Naive thymus-derived CD4-positive, alpha-beta T cell (primary cell): Measurements from ENCODE around the gene IGF2BP2. TPM values are rescaled to one million over a fixed set of nuclear protein-coding genes. Genes with fewer than 3 reads are reported as not detected.

Source experiments
- ATAC-seq: fragments of 150-1000 bp; cut with Tn5 transposase; 2 replicates; pipeline ENCODE4 v1.10.0; 2021; ENCODE audit warnings: mild to moderate bottlenecking, moderate library complexity
- CTCF ChIA-PET: fragments of 350-600 bp; sonication (Branson Sonifier 250); formaldehyde crosslinking; loops from one replicate; lab custom pipeline; 2021; ENCODE audit warnings: antibody characterized with exemption; lab: Charles Lee
- POLR2A ChIA-PET: fragments of 350-600 bp; sonication (Branson Sonifier 250); formaldehyde crosslinking; loops from one replicate; lab custom pipeline; 2021; ENCODE audit warnings: antibody characterized with exemption, inconsistent platforms; lab: Charles Lee
- DNase-seq, 9 donors: peaks; one replicate each; pipeline versions ENCODE4 v3.0.0 to v3.0.0-alpha.2; 2020 to 2022; ENCODE audit warnings: mixed read lengths in 1 of 9
- H3K27ac ChIP-seq: one replicate; pipeline ENCODE4 v1.7.0; 2013; ENCODE audit warnings: mild to moderate bottlenecking, low read depth, low read length, moderate library complexity
- H3K27me3 ChIP-seq, 2 donors: one replicate each; pipeline ENCODE4 v1.7.0; 2013; ENCODE audit warnings: low read length in 2 of 2, mild to moderate bottlenecking in 2 of 2, moderate library complexity in 2 of 2; ENCODE audit not compliant: control insufficient read depth in 2 of 2, insufficient read depth in 2 of 2
- H3K36me3 ChIP-seq, 3 experiments: 1 replicate in 2 of 3; 2 replicates in 1 of 3; pipeline ENCODE4 v1.7.0; 2013; ENCODE audit warnings: low read length in 3 of 3, mild to moderate bottlenecking in 3 of 3, moderate library complexity in 1 of 3; ENCODE audit not compliant: insufficient read depth in 3 of 3, control insufficient read depth in 2 of 3
- H3K4me1 ChIP-seq, 2 donors: one replicate each; pipeline ENCODE4 v1.7.0; 2013; ENCODE audit warnings: low read length in 2 of 2, mild to moderate bottlenecking in 2 of 2, moderate library complexity in 1 of 2; ENCODE audit not compliant: control insufficient read depth in 2 of 2, insufficient read depth in 2 of 2
- H3K4me3 ChIP-seq: 2 replicates; pipeline ENCODE4 v1.7.0; 2013; ENCODE audit warnings: mild to moderate bottlenecking, low read length
- H3K9me3 ChIP-seq, 3 experiments: 1 replicate in 2 of 3; 2 replicates in 1 of 3; pipeline ENCODE4 v1.7.0; 2013; ENCODE audit warnings: low read length in 3 of 3; ENCODE audit not compliant: control insufficient read depth in 2 of 3
- H3K27ac Mint-ChIP-seq, 9 donors: one replicate each; pipeline ENCODE4 v1.8.0; 2020 to 2022; ENCODE audit warnings: mixed read lengths in 9 of 9, mild to moderate bottlenecking in 8 of 9, moderate library complexity in 5 of 9, inconsistent platforms in 2 of 9
- H3K27me3 Mint-ChIP-seq, 5 donors: one replicate each; pipeline ENCODE4 v1.8.0; 2021 to 2022; ENCODE audit warnings: mixed read lengths in 5 of 5, mild to moderate bottlenecking in 1 of 5
- H3K36me3 Mint-ChIP-seq, 5 donors: one replicate each; pipeline ENCODE4 v1.8.0; 2020 to 2022; ENCODE audit warnings: mixed read lengths in 5 of 5, mild to moderate bottlenecking in 3 of 5, inconsistent platforms in 1 of 5
- H3K4me1 Mint-ChIP-seq, 7 donors: one replicate each; pipeline ENCODE4 v1.8.0; 2020 to 2022; ENCODE audit warnings: mixed read lengths in 7 of 7, mild to moderate bottlenecking in 3 of 7, inconsistent platforms in 1 of 7
- H3K4me3 Mint-ChIP-seq, 10 donors: one replicate each; pipeline ENCODE4 v1.8.0; 2020 to 2022; ENCODE audit warnings: mild to moderate bottlenecking in 10 of 10, mixed read lengths in 10 of 10, moderate library complexity in 6 of 10, inconsistent platforms in 2 of 10
- H3K9me3 Mint-ChIP-seq, 11 donors: one replicate each; pipeline ENCODE4 v1.8.0; 2020 to 2022; ENCODE audit warnings: mixed read lengths in 11 of 11, mild to moderate bottlenecking in 4 of 11, inconsistent platforms in 1 of 11, moderate library complexity in 1 of 11
- intact Hi-C, 2 donors: fragments of 100-400 bp; cut with micrococcal nuclease; formaldehyde crosslinking; loops; one replicate each; pipeline ENCODE4 v1.15.1; 2023
- polyA plus RNA-seq, 2 donors: library from polyadenylated mRNA; unstranded; fragments of 300-500 nt; fragmentation: Illumina TruSeq; gene quantifications; one replicate each; pipeline ENCODE4 v1.2.3, GENCODE V29; 2021
- total RNA-seq, 6 experiments: library from RNA in 5 of 6; stranded (reverse) in 5 of 6; gene quantifications; 1 replicate in 5 of 6; 2 replicates in 1 of 6; pipeline ENCODE4 v1.2.3 and lab custom pipeline; 2021 to 2026

The IGF2BP2 gene
- total and polyA plus RNA-seq, 7 experiments from 2014 or later: 0.14 to 5.0 (median 0.87) TPM; not detected in 3

GRCh38 chr3:185625784-185626183 is 199.1 kb downstream of the IGF2BP2 start:
- Histone ChIP-seq H3K27me3 (no peaks in the 10 kb centered on the region), H3K4me1 (no peaks in the 10 kb centered on the region), H3K27ac (no peak overlapping the region), H3K9me3 (no peaks in the 10 kb centered on the region), H3K36me3 (peaks cover 0 to 67% (median 9%) of the 10 kb centered on the region in 3 experiments), H3K4me3 (no peak overlapping the region)
- Mint-ChIP-seq H3K27ac (peak overlapping the region in 1 of 9 donors; percentile 87), H3K27me3 (no peaks in the 10 kb centered on the region), H3K4me1 (peaks cover 0 to 8% (median 0%) of the 10 kb centered on the region in 7 donors), H3K9me3 (no peaks in the 10 kb centered on the region), H3K36me3 (peaks cover 3 to 28% (median 19%) of the 10 kb centered on the region in 5 donors), H3K4me3 (peak overlapping the region in 1 of 10 donors; percentile 70)
- DNase-seq (no peak), ATAC-seq (no peak)
- intact Hi-C loops: loop anchor here in 1 of 2 donors (2.0 kb wide), 1 partner anchor 39 kb away; the partner anchor contains the start of gene SENP2
- ChIA-PET CTCF (no interaction called here), POLR2A (interaction anchor here (0.6 kb wide), 1 partner anchor 1183 kb away, joined by 3 read pairs; no protein-coding TSS in a partner anchor)

GRCh38 chr3:185623939-185624665 is 200.7 kb downstream of the IGF2BP2 start:
- H3K9me3 ChIP-seq: no peaks in the 10 kb centered on the region
- Mint-ChIP-seq H3K36me3 (peaks cover 0 to 24% (median 20%) of the 10 kb centered on the region in 5 donors), H3K4me3 (no peak overlapping the region), H3K9me3 (no peaks in the 10 kb centered on the region), H3K27ac (peak overlapping the region in 4 of 9 donors; percentile 5 to 30 (median 18)), H3K4me1 (peaks cover 0 to 8% (median 0%) of the 10 kb centered on the region in 7 donors), H3K27me3 (no peaks in the 10 kb centered on the region)
- intact Hi-C loops: no loop called here
- no peaks in the 10 kb centered on the region for H3K27me3 ChIP-seq
- H3K27ac ChIP-seq: no peak overlapping the region
- ATAC-seq (no peak), DNase-seq (no peak)
- no peak overlapping the region for H3K4me3 ChIP-seq
- ChIA-PET CTCF (no interaction called here), POLR2A (no interaction called here)
- H3K4me1 ChIP-seq: no peaks in the 10 kb centered on the region
- H3K36me3 ChIP-seq: peaks cover 2 to 62% (median 9%) of the 10 kb centered on the region in 3 experiments

- Histone ChIP-seq H3K4me1 (no peaks in the 10 kb centered on the region), H3K4me3 (no peak overlapping the region), H3K36me3 (peaks cover 20 to 84% (median 35%) of the 10 kb centered on the region in 3 experiments), H3K9me3 (no peaks in the 10 kb centered on the region), H3K27me3 (no peaks in the 10 kb centered on the region), H3K27ac (no peak overlapping the region)
- ChIA-PET POLR2A (interaction anchor here (0.6 kb wide), 1 partner anchor 20 kb away, joined by 3 read pairs; no protein-coding TSS in a partner anchor), CTCF (no interaction called here)
- Mint-ChIP-seq H3K4me1 (peaks cover 0 to 11% (median 0%) of the 10 kb centered on the region in 7 donors), H3K9me3 (no peaks in the 10 kb centered on the region), H3K36me3 (peaks cover 9 to 47% (median 38%) of the 10 kb centered on the region in 5 donors), H3K27me3 (no peaks in the 10 kb centered on the region), H3K4me3 (peak overlapping the region in 1 of 10 donors; percentile 12), H3K27ac (peak overlapping the region in 1 of 9 donors; percentile 46)
- no peak for ATAC-seq
- intact Hi-C loops: no loop called here
- DNase-seq: no peak
Observed at GRCh38 chr3:185613016-185613415, 211.8 kb downstream of the IGF2BP2 start.

GRCh38 chr3:185606196-185606595 is 218.6 kb downstream of the IGF2BP2 start:
- Mint-ChIP-seq H3K4me3 (no peak overlapping the region), H3K4me1 (peaks cover 0 to 19% (median 6%) of the 10 kb centered on the region in 7 donors), H3K27me3 (no peaks in the 10 kb centered on the region), H3K36me3 (peaks cover 19 to 57% (median 49%) of the 10 kb centered on the region in 5 donors), H3K27ac (peak overlapping the region in 1 of 9 donors; percentile 1), H3K9me3 (peaks cover 0 to 2% (median 0%) of the 10 kb centered on the region in 11 donors)
- intact Hi-C loops: no loop called here
- Histone ChIP-seq H3K9me3 (no peaks in the 10 kb centered on the region), H3K4me1 (no peaks in the 10 kb centered on the region), H3K36me3 (peaks cover 21 to 69% (median 24%) of the 10 kb centered on the region in 3 experiments), H3K27me3 (no peaks in the 10 kb centered on the region), H3K27ac (no peak overlapping the region), H3K4me3 (no peak overlapping the region)
- no peak for DNase-seq
- ATAC-seq: no peak
- ChIA-PET CTCF (no interaction called here), POLR2A (interaction anchor here (0.6 to 1.2 kb wide), 2 partner anchors 20 to 29 kb away, joined by 3 read pairs; partner anchors contain the start of gene SENP2)

GRCh38 chr3:185605566-185605965 is 219.3 kb downstream of the IGF2BP2 start:
- ChIA-PET CTCF (interaction anchor here (0.8 kb wide), 1 partner anchor 23 kb away, joined by 5 read pairs; no protein-coding TSS in a partner anchor), POLR2A (interaction anchor here (0.6 to 1.2 kb wide), 2 partner anchors 19 to 29 kb away, joined by 3 read pairs; partner anchors contain the start of gene SENP2)
- Mint-ChIP-seq H3K4me1 (peaks cover 0 to 19% (median 7%) of the 10 kb centered on the region in 7 donors), H3K4me3 (no peak overlapping the region), H3K9me3 (peaks cover 0 to 2% (median 0%) of the 10 kb centered on the region in 11 donors), H3K27me3 (no peaks in the 10 kb centered on the region), H3K36me3 (peaks cover 19 to 60% (median 49%) of the 10 kb centered on the region in 5 donors), H3K27ac (peak overlapping the region in 1 of 9 donors; percentile 1)
- Histone ChIP-seq H3K36me3 (peaks cover 20 to 69% (median 24%) of the 10 kb centered on the region in 3 experiments), H3K27ac (no peak overlapping the region), H3K4me3 (no peak overlapping the region), H3K4me1 (no peaks in the 10 kb centered on the region), H3K27me3 (no peaks in the 10 kb centered on the region), H3K9me3 (no peaks in the 10 kb centered on the region)
- ATAC-seq (no peak), DNase-seq (no peak)
- intact Hi-C loops: no loop called here

- no peaks in the 10 kb centered on the region for H3K27me3 ChIP-seq
- Mint-ChIP-seq H3K36me3 (peaks cover 3 to 29% (median 17%) of the 10 kb centered on the region in 5 donors), H3K4me1 (peaks cover 6 to 24% (median 18%) of the 10 kb centered on the region in 7 donors), H3K4me3 (no peak overlapping the region), H3K9me3 (no peaks in the 10 kb centered on the region), H3K27ac (peak overlapping the region in 1 of 9 donors; percentile 21), H3K27me3 (no peaks in the 10 kb centered on the region)
- intact Hi-C loops: no loop called here
- no peak overlapping the region for H3K4me3 ChIP-seq
- POLR2A ChIA-PET: interaction anchor here (1.4 kb wide), 1 partner anchor 9 kb away, joined by 12 read pairs; no protein-coding TSS in a partner anchor
- no peaks in the 10 kb centered on the region for H3K4me1 ChIP-seq
- peaks cover 0 to 25% (median 2%) of the 10 kb centered on the region in 3 experiments for H3K36me3 ChIP-seq
- ATAC-seq: peak; percentile 66
- H3K9me3 ChIP-seq: no peaks in the 10 kb centered on the region
- H3K27ac ChIP-seq: no peak overlapping the region
- DNase-seq: no peak
- CTCF ChIA-PET: no interaction called here
Observed at GRCh38 chr3:185595526-185595925, 229.3 kb downstream of the IGF2BP2 start.
